ENCODE data around the gene F3.
"Not testable (repeated sequence)": the region's sequence is repeated elsewhere in the genome, so short reads cannot be mapped to it uniquely, and the experiment has no call there.

Gene F3

GRCh38 chr1:94580367-94581115 lies 39.0 kb upstream of the F3 start:
- Histone ChIP-seq H3K4me3 (ENCODE audit: low read length) (no peak overlapping the region), H2AFZ (ENCODE audit: low read depth, low read length) (no peak overlapping the region), H4K20me1 (ENCODE audit: insufficient read depth, low read length) (no peaks in the 10 kb centered on the region), H3K4me1 (ENCODE audit: low read length) (no peaks in the 10 kb centered on the region), H3K79me2 (ENCODE audit: low read length) (no peaks in the 10 kb centered on the region), H3K36me3 (replicated peaks; ENCODE audit: low read depth, low read length) (no peaks in the 10 kb centered on the region), H3K27me3 (ENCODE audit: low read depth, low read length) (no peaks in the 10 kb centered on the region), H3K4me2 (ENCODE audit: low read length) (no peak overlapping the region), H3K9me3 (ENCODE audit: insufficient read depth, low read length) (no peaks in the 10 kb centered on the region), H3K27ac (ENCODE audit: low read length) (no peak overlapping the region), H3K9ac (ENCODE audit: low read length) (no peak overlapping the region)
- TF ChIP-seq EZH2phosphoT487 (IDR thresholded peaks at IDR 0.05; ENCODE audit: low read depth) (no peak), CTCF (IDR thresholded peaks at IDR 0.05; ENCODE audit: low read depth, low read length) (no peak)

- no peak overlapping the region for H2AFZ ChIP-seq (ENCODE audit: low read depth, low read length)
- H3K79me2 ChIP-seq (ENCODE audit: low read length): no peaks in the 10 kb centered on the region
- no peaks in the 10 kb centered on the region for H3K9me3 ChIP-seq (ENCODE audit: insufficient read depth, low read length)
- no peak overlapping the region for H3K4me2 ChIP-seq (ENCODE audit: low read length)
- no peaks in the 10 kb centered on the region for H3K36me3 ChIP-seq (replicated peaks; ENCODE audit: low read depth, low read length)
- H3K4me1 ChIP-seq (ENCODE audit: low read length): no peaks in the 10 kb centered on the region
- no peaks in the 10 kb centered on the region for H4K20me1 ChIP-seq (ENCODE audit: insufficient read depth, low read length)
- H3K27me3 ChIP-seq (ENCODE audit: low read depth, low read length): no peaks in the 10 kb centered on the region
- no peak overlapping the region for H3K27ac ChIP-seq (ENCODE audit: low read length)
- TF ChIP-seq CTCF (IDR thresholded peaks at IDR 0.05; ENCODE audit: low read depth, low read length): no peak
- TF ChIP-seq EZH2phosphoT487 (IDR thresholded peaks at IDR 0.05; ENCODE audit: low read depth): no peak
- no peak overlapping the region for H3K9ac ChIP-seq (ENCODE audit: low read length)
- no peak overlapping the region for H3K4me3 ChIP-seq (ENCODE audit: low read length)
Measured at GRCh38 chr1:94579876-94580294, 38.3 kb upstream of the F3 start.

GRCh38 chr1:94578856-94579255 lies 37.3 kb upstream of the F3 start:
- H3K4me3 ChIP-seq (ENCODE audit: low read length): no peak overlapping the region
- H3K9me3 ChIP-seq (ENCODE audit: insufficient read depth, low read length): no peaks in the 10 kb centered on the region
- H2AFZ ChIP-seq (ENCODE audit: low read depth, low read length): no peak overlapping the region
- H3K79me2 ChIP-seq (ENCODE audit: low read length): no peaks in the 10 kb centered on the region
- no peaks in the 10 kb centered on the region for H3K27me3 ChIP-seq (ENCODE audit: low read depth, low read length)
- H3K27ac ChIP-seq (ENCODE audit: low read length): no peak overlapping the region
- H3K9ac ChIP-seq (ENCODE audit: low read length): no peak overlapping the region
- TF ChIP-seq EZH2phosphoT487 (IDR thresholded peaks at IDR 0.05; ENCODE audit: low read depth) (no peak), CTCF (IDR thresholded peaks at IDR 0.05; ENCODE audit: low read depth, low read length) (no peak)
- H4K20me1 ChIP-seq (ENCODE audit: insufficient read depth, low read length): no peaks in the 10 kb centered on the region
- no peak overlapping the region for H3K4me2 ChIP-seq (ENCODE audit: low read length)
- no peaks in the 10 kb centered on the region for H3K36me3 ChIP-seq (replicated peaks; ENCODE audit: low read depth, low read length)
- H3K4me1 ChIP-seq (ENCODE audit: low read length): no peaks in the 10 kb centered on the region

- H3K36me3 ChIP-seq (replicated peaks; ENCODE audit: low read depth, low read length); H3K4me3 ChIP-seq (ENCODE audit: low read length); H3K4me2 ChIP-seq (ENCODE audit: low read length); H3K27me3 ChIP-seq (ENCODE audit: low read depth, low read length); H3K27ac ChIP-seq (ENCODE audit: low read length); H3K9ac ChIP-seq (ENCODE audit: low read length); H4K20me1 ChIP-seq (ENCODE audit: insufficient read depth, low read length); H3K79me2 ChIP-seq (ENCODE audit: low read length); H3K4me1 ChIP-seq (ENCODE audit: low read length); H2AFZ ChIP-seq (ENCODE audit: low read depth, low read length); H3K9me3 ChIP-seq (ENCODE audit: insufficient read depth, low read length): not testable (repeated sequence)
Measured at GRCh38 chr1:94573917-94574316, 32.4 kb upstream of the F3 start.

All from OCI-LY3 (cell line).